SKM-1 (cell line): ENCODE measurements around the gene POU4F3.
"Not testable (repeated sequence)": the region's sequence is repeated elsewhere in the genome, so short reads cannot be mapped to it uniquely, and the experiment has no call there.

ENCODE experiments used
- DNase-seq: peaks from one replicate; lab custom pipeline; 2025; ENCODE audit not compliant: unreplicated experiment; lab: John Stamatoyannopoulos, UW

The POU4F3 gene, protein sequence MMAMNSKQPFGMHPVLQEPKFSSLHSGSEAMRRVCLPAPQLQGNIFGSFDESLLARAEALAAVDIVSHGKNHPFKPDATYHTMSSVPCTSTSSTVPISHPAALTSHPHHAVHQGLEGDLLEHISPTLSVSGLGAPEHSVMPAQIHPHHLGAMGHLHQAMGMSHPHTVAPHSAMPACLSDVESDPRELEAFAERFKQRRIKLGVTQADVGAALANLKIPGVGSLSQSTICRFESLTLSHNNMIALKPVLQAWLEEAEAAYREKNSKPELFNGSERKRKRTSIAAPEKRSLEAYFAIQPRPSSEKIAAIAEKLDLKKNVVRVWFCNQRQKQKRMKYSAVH

GRCh38 chr5:146338774-146339714 lies at the start of gene POU4F3:
TSS of gene POU4F3 (plus strand) at chr5:146338839. CDS start at chr5:146339113, 274 bp downstream.
- no peak for DNase-seq

GRCh38 chr5:146290318-146290717 lies 48.3 kb upstream of the POU4F3 start:
- no peak for DNase-seq

GRCh38 chr5:146291421-146292074 lies 47.1 kb upstream of the POU4F3 start:
- DNase-seq: peak; percentile 36

DNA sequence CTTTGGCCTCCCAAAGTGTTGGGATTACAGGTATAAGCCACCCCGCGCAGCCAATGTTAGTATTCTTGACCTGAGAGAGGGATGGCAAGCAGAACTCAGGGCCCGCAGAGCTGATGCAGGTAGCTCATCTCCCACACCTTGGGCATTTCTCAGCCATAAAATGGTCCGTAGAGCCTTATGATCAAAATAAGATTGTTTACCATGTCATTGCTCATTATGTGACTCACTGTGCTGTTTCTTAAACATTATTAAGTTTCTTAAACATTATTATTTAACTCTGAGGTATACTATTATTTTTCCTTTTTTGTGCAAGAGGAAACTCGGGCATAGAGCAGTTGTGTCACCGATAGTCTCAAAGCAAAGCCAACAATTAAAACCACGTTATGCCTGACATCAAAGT lies 42.4 kb upstream of the POU4F3 start:
- no peak for DNase-seq

DNA sequence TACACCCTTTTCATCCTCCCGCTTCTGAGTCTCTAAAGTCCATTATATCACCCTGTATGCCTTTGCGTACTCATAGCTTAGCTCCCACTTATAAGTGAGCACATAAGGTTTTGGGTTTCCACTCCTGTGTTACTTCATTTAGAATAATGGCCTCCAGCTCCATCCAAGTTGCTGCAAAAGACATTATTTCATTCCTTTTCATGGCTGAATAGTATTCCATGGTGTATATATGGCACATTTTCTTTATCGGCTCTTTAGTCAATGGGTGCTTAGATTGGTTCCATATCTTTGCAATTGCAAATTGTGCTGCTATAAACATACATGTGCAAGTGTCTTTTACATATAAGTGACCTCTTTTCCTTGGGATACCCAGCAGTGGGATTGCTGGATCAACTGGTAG lies 39.7 kb upstream of the POU4F3 start:
- not testable (repeated sequence) for DNase-seq

GRCh38 chr5:146301626-146302025 lies 37.0 kb upstream of the POU4F3 start:
- DNase-seq: no peak

DNA sequence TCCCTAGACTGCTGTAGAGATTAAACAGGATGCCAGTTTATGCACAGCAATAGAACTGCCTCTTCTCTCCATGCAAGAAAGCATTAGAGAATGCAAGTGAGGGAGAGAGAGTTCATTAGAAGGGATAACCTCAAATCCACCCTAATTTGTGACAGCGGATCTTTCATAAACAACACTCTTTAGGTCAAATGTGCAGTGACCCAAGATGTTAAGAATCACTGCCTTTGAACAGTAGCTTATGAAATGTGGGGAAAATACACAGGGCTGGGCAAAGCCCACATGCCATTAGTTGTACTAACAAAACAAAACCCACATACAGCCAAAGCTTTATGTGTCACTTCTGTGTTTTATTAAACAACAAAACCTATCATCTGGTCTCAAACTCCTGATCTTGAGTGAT lies 36.2 kb upstream of the POU4F3 start:
- no peak for DNase-seq

GRCh38 chr5:146306838-146307237 lies 31.8 kb upstream of the POU4F3 start:
- no peak for DNase-seq

GRCh38 chr5:146307796-146308195 lies 30.8 kb upstream of the POU4F3 start:
- no peak for DNase-seq

DNA sequence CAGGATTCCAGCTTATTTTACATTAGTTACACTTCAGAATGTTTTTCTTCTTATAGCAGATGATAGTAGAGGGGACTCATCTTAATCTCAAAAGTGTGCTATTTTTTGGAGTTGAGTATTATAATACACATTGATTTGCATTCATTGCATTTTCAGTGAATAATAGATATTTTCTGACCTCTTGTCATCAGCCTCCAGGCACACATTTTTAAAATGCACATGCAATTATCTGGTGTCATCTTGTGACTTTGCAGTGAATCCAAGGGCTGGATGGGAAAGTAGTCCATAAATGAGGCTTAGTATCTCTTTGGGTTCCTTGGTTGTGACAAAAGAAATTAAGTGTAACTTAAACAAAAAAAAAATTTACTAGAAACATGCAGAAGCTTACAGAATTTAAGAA lies 28.1 kb upstream of the POU4F3 start:
- no peak for DNase-seq

DNA sequence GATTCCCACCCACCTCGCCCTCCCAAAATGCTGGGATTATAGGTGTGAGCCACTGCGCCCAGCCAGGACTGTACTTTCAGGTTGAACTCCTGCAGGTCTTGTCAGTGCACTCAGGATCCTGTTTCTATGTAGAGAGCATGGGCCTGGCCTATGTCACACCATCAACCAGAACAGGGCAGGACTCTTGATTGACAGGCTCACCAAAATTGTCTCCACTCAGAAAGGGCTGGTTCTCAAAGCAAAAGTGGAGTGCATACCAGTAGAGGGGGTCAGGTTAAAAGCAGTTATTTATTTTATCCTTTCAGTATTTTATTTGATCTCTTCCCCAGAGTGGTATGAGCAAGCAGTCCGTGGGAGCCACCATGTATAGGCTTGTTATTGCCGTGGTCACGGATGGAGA lies 27.4 kb upstream of the POU4F3 start:
- no peak for DNase-seq

GRCh38 chr5:146313027-146313426 lies 25.6 kb upstream of the POU4F3 start:
- peak; percentile 46 for DNase-seq

- no peak for DNase-seq
These were observed 17.1 kb upstream of the POU4F3 start for GRCh38 chr5:146321571-146321970.

DNA sequence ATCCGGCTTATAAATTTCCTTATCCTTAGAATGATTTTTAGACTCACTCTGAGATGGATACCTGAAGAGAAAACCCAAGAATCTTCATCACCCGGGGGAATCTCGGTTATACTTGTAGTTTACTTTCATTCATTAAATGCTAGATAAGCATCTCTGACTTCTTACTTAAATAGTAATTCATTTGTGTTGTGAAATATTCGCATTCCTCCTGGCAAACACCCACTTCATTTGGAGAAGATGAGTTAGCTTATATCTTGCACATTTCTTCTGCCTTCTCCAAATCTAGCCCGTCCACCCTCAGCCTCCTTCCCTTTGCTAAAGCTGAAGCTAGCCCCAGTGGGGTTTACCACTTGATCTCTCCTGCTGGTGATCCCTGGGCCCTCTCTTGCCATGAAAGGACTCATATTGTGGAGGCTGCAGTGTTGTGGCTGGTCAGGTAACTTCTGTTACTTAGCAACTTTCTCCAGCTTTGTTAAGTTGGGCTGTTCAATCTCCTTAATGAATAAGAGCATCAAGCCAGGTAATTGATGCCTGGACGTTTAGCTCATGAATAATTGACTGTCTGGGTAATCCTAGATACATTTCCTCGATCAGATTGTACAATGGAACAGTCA lies 11.3 kb upstream of the POU4F3 start:
- DNase-seq: no peak

DNA sequence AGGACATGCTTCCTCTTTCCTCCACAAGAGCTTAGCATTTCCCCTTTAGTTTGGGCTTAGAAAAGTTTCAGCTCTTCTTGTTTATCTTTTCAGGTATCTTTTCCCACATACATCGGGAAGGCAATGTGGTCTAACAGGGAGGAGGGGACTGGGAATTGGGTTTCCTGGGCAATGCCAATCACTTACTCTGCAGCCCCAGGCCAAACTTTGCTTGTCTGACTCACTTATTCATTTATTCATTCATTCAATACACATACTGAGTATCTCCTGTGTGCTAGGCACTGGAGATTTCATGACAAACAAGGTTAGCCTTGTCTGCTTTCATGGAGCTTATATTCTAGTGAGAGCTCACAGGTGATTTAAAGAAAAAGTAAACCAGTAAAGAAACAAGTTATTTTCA lies 10.7 kb upstream of the POU4F3 start:
- no peak for DNase-seq

GRCh38 chr5:146329697-146330096 lies 8.9 kb upstream of the POU4F3 start:
- DNase-seq: no peak

- no peak for DNase-seq
These were observed 7.2 kb upstream of the POU4F3 start for GRCh38 chr5:146331423-146331822.

DNA sequence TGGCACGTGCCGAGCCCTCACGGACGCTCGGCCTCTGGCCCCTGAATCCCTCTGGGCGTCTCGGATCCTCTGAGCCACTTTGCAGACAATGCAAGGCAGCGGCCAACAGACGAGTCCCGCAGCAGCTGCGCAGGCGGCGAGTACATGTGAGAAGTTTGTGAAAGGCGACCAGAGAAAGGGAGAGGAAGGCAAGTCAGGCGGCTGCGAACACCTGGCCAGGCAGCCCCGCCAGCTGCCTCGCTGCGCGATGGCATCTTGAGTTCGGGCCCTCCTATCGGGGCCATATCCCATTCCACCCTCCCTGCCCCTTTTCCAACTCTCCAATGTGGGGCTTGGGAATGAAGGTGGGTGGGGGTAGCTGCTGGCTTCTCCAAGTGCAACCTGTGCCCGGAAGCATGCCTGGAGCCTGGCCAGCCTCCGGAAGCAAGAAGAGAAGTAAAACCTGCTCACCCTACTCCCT lies 4.5 kb upstream of the POU4F3 start:
- no peak for DNase-seq

DNA sequence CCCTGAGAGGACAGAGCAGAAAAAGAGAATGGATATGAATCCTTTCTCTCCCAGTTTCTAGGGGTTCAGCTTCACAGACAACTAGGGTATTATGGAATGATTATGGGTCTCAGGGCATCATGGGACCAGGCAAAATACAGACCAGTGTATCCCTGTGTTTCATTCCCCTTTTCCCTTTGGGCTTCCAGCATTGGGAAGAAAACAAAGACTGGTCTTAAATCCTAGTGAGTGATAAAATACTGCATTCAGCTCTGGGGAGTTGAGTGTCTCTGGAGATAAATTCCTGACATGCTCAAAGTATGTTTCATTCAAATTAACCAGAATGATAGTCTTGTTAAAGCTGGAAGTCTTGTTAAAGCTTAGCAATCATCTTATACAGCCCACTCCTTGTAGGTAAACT lies 2.4 kb upstream of the POU4F3 start:
- DNase-seq: no peak

DNA sequence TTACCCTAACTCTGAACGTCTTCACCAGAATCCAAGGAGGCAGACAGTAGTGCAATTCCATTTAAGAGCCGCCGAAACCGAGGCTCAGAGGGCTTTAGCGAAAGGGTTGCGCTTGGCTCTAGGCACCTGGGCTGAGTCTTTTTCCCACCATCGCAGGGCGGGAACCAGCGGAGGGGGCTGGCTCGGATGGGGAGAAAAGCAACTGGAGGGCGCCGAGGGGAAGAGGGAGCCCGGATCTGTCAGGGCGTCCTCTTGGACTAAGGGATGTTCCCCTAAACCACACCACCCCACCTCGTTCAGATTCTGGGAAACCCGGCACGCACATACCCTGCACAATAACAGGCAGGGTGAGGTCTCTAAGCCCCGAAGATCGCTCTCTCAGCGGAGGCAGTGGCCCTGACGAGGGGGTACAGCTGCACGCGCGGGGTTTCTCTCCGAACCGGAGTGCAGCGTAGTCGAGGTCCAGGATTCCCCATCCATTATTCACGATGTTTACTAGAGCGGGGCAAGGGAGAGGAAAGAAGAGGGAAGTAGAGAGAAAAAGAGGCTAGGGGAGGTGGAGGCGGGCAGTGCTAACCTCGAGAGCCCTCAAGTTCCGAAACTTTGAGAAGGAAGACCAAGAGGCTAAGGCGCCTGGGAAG lies 1.3 kb upstream of the POU4F3 start:
- no peak for DNase-seq

DNA sequence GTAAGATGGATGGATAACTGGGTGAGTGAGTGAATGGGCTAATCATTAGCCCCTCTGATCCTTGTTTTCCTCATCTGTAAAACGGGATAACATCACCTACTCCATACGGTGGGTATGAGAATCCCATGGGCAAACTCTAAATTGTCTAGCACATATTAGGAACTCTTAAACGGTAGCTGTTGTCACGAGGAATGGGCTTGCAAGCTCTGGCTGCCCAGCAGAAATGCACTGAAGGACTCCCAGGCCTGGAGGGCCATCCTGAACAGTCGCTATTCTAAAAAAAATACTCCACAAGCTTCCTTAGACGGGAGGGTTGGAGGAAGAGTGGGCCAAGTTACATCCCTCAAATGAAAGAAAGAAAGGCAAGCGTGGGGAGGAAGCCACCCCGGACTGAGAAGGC lies 711 bp upstream of the POU4F3 start:
- DNase-seq: no peak
